ENCODE data around the gene KCNK2.

The KCNK2 gene

DNA sequence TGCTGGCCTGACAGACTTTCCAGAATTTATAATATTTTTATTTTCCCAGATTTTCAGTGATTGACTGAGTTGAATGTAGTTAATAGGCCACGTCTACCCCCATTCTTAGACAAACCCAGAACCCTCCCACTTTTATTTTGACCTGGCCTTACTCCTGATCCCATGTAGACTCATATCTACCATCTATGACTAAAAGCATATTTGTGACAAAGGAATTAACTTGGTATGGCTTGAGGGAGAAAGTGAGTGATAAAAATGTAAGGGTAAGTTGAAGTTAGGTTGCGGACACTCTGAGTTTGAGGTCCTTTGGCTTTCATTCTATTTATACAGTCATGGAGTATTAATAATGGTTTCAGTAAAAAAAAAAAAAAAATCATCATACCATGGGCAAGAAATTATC, 168.4 kb downstream of the KCNK2 start:
- Histone ChIP-seq H4K20me1 (ENCODE audit: insufficient read depth, low read length, poor library complexity, severe bottlenecking) (no peaks in the 10 kb centered on the region), H2AFZ (ENCODE audit: low read length) (no peak overlapping the region), H3K36me3 (ENCODE audit: insufficient read depth, low read length) (no peaks in the 10 kb centered on the region), H3K4me3 (ENCODE audit: low read length, poor library complexity, severe bottlenecking) (no peak overlapping the region), H3K9me2 (replicated peaks; ENCODE audit: low read depth, low read length) (no peaks in the 10 kb centered on the region), H3K4me1 (ENCODE audit: insufficient read depth, low read length, poor library complexity, severe bottlenecking) (no peaks in the 10 kb centered on the region), H3F3A (ENCODE audit: low read depth) (no peaks in the 10 kb centered on the region), H3K27me3 (ENCODE audit: insufficient read depth, low read length, poor library complexity, severe bottlenecking) (no peaks in the 10 kb centered on the region), H3K4me2 (ENCODE audit: low read depth, low read length, poor library complexity, severe bottlenecking) (no peak overlapping the region), H3K79me2 (ENCODE audit: insufficient read depth, low read length) (no peaks in the 10 kb centered on the region), H3K9ac (ENCODE audit: low read depth, low read length, poor library complexity, severe bottlenecking) (no peak overlapping the region), H3K9me3 (ENCODE audit: insufficient read depth, low read depth, low read length) (no peaks in the 10 kb centered on the region)
- TF ChIP-seq, protein P1, sequence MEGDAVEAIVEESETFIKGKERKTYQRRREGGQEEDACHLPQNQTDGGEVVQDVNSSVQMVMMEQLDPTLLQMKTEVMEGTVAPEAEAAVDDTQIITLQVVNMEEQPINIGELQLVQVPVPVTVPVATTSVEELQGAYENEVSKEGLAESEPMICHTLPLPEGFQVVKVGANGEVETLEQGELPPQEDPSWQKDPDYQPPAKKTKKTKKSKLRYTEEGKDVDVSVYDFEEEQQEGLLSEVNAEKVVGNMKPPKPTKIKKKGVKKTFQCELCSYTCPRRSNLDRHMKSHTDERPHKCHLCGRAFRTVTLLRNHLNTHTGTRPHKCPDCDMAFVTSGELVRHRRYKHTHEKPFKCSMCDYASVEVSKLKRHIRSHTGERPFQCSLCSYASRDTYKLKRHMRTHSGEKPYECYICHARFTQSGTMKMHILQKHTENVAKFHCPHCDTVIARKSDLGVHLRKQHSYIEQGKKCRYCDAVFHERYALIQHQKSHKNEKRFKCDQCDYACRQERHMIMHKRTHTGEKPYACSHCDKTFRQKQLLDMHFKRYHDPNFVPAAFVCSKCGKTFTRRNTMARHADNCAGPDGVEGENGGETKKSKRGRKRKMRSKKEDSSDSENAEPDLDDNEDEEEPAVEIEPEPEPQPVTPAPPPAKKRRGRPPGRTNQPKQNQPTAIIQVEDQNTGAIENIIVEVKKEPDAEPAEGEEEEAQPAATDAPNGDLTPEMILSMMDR (conservative IDR thresholded peaks at IDR 0.05; ENCODE audit: low read length), result no peak
- TF ChIP-seq EZH2phosphoT487 (IDR thresholded peaks at IDR 0.05; ENCODE audit: borderline replicate concordance), result no peak

DNA sequence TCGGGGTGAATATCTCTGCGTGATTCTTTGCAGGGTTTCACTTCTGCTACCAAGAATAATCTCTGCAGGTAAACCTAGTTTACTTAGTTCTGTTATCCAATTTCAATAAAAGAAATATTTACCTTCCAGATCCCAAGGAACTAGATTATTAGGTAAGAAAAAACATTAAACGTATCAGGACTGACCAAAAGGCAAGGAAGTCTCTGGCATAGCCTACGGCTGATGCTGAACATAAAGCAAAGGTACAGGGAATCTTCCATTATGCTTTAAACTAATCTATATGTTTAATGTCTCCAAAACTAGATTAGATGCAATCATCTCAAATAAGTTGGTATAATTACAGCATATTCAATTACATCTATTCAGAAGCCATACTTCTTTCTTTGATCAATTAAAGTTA, 168.9 kb downstream of the KCNK2 start:
- Histone ChIP-seq H4K20me1 (ENCODE audit: insufficient read depth, low read length, poor library complexity, severe bottlenecking) (no peaks in the 10 kb centered on the region), H3F3A (ENCODE audit: low read depth) (no peaks in the 10 kb centered on the region), H3K27me3 (ENCODE audit: insufficient read depth, low read length, poor library complexity, severe bottlenecking) (no peaks in the 10 kb centered on the region), H3K79me2 (ENCODE audit: insufficient read depth, low read length) (no peaks in the 10 kb centered on the region), H3K9ac (ENCODE audit: low read depth, low read length, poor library complexity, severe bottlenecking) (no peak overlapping the region), H3K36me3 (ENCODE audit: insufficient read depth, low read length) (no peaks in the 10 kb centered on the region), H3K4me2 (ENCODE audit: low read depth, low read length, poor library complexity, severe bottlenecking) (no peak overlapping the region), H3K4me1 (ENCODE audit: insufficient read depth, low read length, poor library complexity, severe bottlenecking) (no peaks in the 10 kb centered on the region), H3K9me2 (replicated peaks; ENCODE audit: low read depth, low read length) (no peaks in the 10 kb centered on the region), H3K4me3 (ENCODE audit: low read length, poor library complexity, severe bottlenecking) (no peak overlapping the region), H3K9me3 (ENCODE audit: insufficient read depth, low read depth, low read length) (no peaks in the 10 kb centered on the region), H2AFZ (ENCODE audit: low read length) (no peak overlapping the region)
- TF ChIP-seq EZH2phosphoT487 (IDR thresholded peaks at IDR 0.05; ENCODE audit: borderline replicate concordance), result no peak
- TF ChIP-seq, protein P1 (conservative IDR thresholded peaks at IDR 0.05; ENCODE audit: low read length), result no peak

DNA sequence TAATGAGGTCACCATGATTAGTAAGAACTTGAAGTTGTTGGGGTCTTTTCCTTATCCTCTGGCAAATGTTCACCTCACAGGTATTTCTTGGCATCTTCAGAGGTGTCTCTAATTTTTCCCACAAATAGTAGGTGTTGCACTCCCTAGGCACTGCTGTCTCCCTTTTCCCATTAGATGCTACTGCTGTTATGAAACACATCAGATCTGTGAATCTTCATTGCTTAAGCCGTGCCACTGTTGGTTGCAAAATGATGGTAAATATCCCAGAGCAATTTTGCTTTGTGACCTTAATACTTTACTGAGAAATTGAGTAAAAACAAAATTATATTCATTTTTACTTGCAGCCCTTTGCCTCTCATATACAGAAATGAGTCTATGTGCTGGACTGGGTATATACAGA, 169.6 kb downstream of the KCNK2 start:
- no peaks in the 10 kb centered on the region for H3K36me3 ChIP-seq (ENCODE audit: insufficient read depth, low read length)
- no peaks in the 10 kb centered on the region for H3K4me1 ChIP-seq (ENCODE audit: insufficient read depth, low read length, poor library complexity, severe bottlenecking)
- H3K9ac ChIP-seq (ENCODE audit: low read depth, low read length, poor library complexity, severe bottlenecking), result no peak overlapping the region
- no peak overlapping the region for H3K4me3 ChIP-seq (ENCODE audit: low read length, poor library complexity, severe bottlenecking)
- H3F3A ChIP-seq (ENCODE audit: low read depth), result no peaks in the 10 kb centered on the region
- H3K27me3 ChIP-seq (ENCODE audit: insufficient read depth, low read length, poor library complexity, severe bottlenecking), result no peaks in the 10 kb centered on the region
- no peak overlapping the region for H2AFZ ChIP-seq (ENCODE audit: low read length)
- no peaks in the 10 kb centered on the region for H3K79me2 ChIP-seq (ENCODE audit: insufficient read depth, low read length)
- TF ChIP-seq, protein P1 (conservative IDR thresholded peaks at IDR 0.05; ENCODE audit: low read length), result no peak
- TF ChIP-seq EZH2phosphoT487 (IDR thresholded peaks at IDR 0.05; ENCODE audit: borderline replicate concordance), result no peak
- H4K20me1 ChIP-seq (ENCODE audit: insufficient read depth, low read length, poor library complexity, severe bottlenecking), result no peaks in the 10 kb centered on the region
- H3K9me2 ChIP-seq (replicated peaks; ENCODE audit: low read depth, low read length), result no peaks in the 10 kb centered on the region
- H3K4me2 ChIP-seq (ENCODE audit: low read depth, low read length, poor library complexity, severe bottlenecking), result no peak overlapping the region
- no peaks in the 10 kb centered on the region for H3K9me3 ChIP-seq (ENCODE audit: insufficient read depth, low read depth, low read length)
